Choroid plexus epithelial cell (primary cell): ENCODE data around the gene TYRO3.
A peak's percentile ranks its signal among the peaks of the same experiment; 100 is the strongest.

Experiments
- DNase-seq: peaks from one replicate; pipeline ENCODE4 v3.0.0-alpha.2; 2010; ENCODE audit warnings: low read depth
- H3K4me3 ChIP-seq: 2 replicates; pipeline ENCODE4 v1.5.1; 2011; ENCODE audit warnings: low read depth, mild to moderate bottlenecking, control low read depth, low read length, moderate library complexity
- CTCF ChIP-seq: conservative IDR thresholded peaks from 2 replicates; pipeline ENCODE4 v1.5.1; 2011; ENCODE audit warnings: low read depth, mild to moderate bottlenecking, control low read depth, inconsistent platforms, low read length, moderate library complexity

Gene TYRO3

GRCh38 chr15:41513506-41514227, 45.3 kb upstream of the TYRO3 start, which contains the start of gene LTK:
LTK (minus strand) TSS chr15:41513827; CDS start chr15:41513709, 118 bp downstream.
- TF ChIP-seq CTCF: no peak
- peak within 1 kb of the TSS; percentile 36 for H3K4me3 ChIP-seq
- DNase-seq: no peak

GRCh38 chr15:41517895-41518449, 41.0 kb upstream of the TYRO3 start:
- H3K4me3 ChIP-seq: no peak overlapping the region
- TF ChIP-seq CTCF: no peak
- DNase-seq: no peak

GRCh38 chr15:41520636-41521035, 38.4 kb upstream of the TYRO3 start:
- no peak for TF ChIP-seq CTCF
- no peak for DNase-seq
- H3K4me3 ChIP-seq: no peak overlapping the region

- no peak for TF ChIP-seq CTCF
These were observed 37.4 kb upstream of the TYRO3 start for GRCh38 chr15:41521614-41522013.

GRCh38 chr15:41523097-41523496, 35.9 kb upstream of the TYRO3 start:
- no peak for TF ChIP-seq CTCF
- DNase-seq: peak; percentile 13
- H3K4me3 ChIP-seq: no peak overlapping the region

More at GRCh38 chr15:41521614-41522013, 37.4 kb upstream of the TYRO3 start:
- DNase-seq: no peak
- no peak overlapping the region for H3K4me3 ChIP-seq

GRCh38 chr15:41530363-41530956, 28.6 kb upstream of the TYRO3 start:
- no peak overlapping the region for H3K4me3 ChIP-seq
- TF ChIP-seq CTCF: no peak
- no peak for DNase-seq

- DNase-seq: no peak
- no peak overlapping the region for H3K4me3 ChIP-seq
- TF ChIP-seq CTCF: no peak
These were observed 23.5 kb upstream of the TYRO3 start for GRCh38 chr15:41535544-41535943.
